Ovary (tissue), 9 donors: ENCODE measurements around the gene MAST2. TPM values are rescaled to one million over a fixed set of nuclear protein-coding genes. Genes with fewer than 3 reads are reported as not detected.
A peak's percentile ranks its signal among the peaks of the same experiment; 100 is the strongest.

Experiments
- DNase-seq, 5 donors: peaks; one replicate each; pipeline ENCODE4 v3.0.0-alpha.2; 2019 to 2020
- H3K27ac ChIP-seq, 2 donors: fragments of 200-600 bp; one replicate each; pipeline versions ENCODE4 v1.5.1 to v1.8.0; 2019 to 2022
- H3K27me3 ChIP-seq: fragments of 200-600 bp; one replicate; pipeline ENCODE4 v1.8.0; 2022
- H3K36me3 ChIP-seq: fragments of 200-600 bp; sonication (generic); one replicate; pipeline ENCODE4 v1.5.1; 2019
- H3K4me1 ChIP-seq: one replicate; pipeline ENCODE4 v1.8.1; 2013; ENCODE audit warnings: mild to moderate bottlenecking, moderate library complexity; ENCODE audit not compliant: insufficient read depth
- H3K4me3 ChIP-seq: fragments of 200-600 bp; sonication (generic); one replicate; pipeline ENCODE4 v1.5.1; 2017
- H3K9me3 ChIP-seq, 2 donors: fragments of 200-600 bp in 1 of 2; sonication (generic) in 1 of 2; one replicate each; pipeline versions ENCODE4 v1.5.1 to v1.8.1; 2013 to 2019; ENCODE audit warnings: mild to moderate bottlenecking in 1 of 2, moderate library complexity in 1 of 2
- CTCF ChIP-seq, 3 donors: fragments of 450-650 bp in 2 of 3; fragments of 200-600 bp in 1 of 3; IDR thresholded peaks; one replicate each; pipeline versions ENCODE4 v1.5.1 to v1.8.0; 2016 to 2022; ENCODE audit warnings: antibody characterized with exemption in 3 of 3, mild to moderate bottlenecking in 1 of 3
- EP300 ChIP-seq: sonication (generic); formaldehyde crosslinking; IDR thresholded peaks from one replicate; pipeline ENCODE4 v1.6.1; 2017; ENCODE audit warnings: antibody characterized with exemption
- POLR2A ChIP-seq: fragments of 450-650 bp; IDR thresholded peaks from one replicate; pipeline ENCODE4 v1.6.1; 2017; ENCODE audit warnings: antibody characterized with exemption, mild to moderate bottlenecking, moderate library complexity
- WGBS, 3 donors: extraction: QIAGEN DNeasy Blood & Tissue Kit in 1 of 3; methylation state at CpG; one replicate each; pipeline versions ENCODE4 v1.1.5 to v1.1.7; 2013 to 2017; 5-methylcytosine and 5-hydroxymethylcytosine counted together
- intact Hi-C, 4 donors: fragments of 100-400 bp; cut with DNase I; formaldehyde crosslinking; loops; one replicate each; pipeline versions ENCODE4 v1.11.0 to v1.15.1; 2022 to 2023
- polyA plus RNA-seq, 2 donors: library from polyadenylated mRNA; stranded (reverse); fragments of 200-250 nt in 1 of 2; fragments of 350-450 nt in 1 of 2; fragmentation: Illumina TruSeq in 1 of 2; extraction: RNeasy Lipid Tissue Mini Kit (QIAGEN cat#74804) in 1 of 2; gene quantifications; one replicate each; pipeline ENCODE4 v1.2.3, GENCODE V29; 2013 to 2014
- total RNA-seq, 7 donors: library from RNA; depleted of rRNA in 2 of 7; stranded (reverse); fragments of >200 nt in 2 of 7; fragmentation: NEBNext Ultra II Directional in 3 of 7; extraction: Animal tissue kit (Norgen Biotek cat#: 25700) in 3 of 7; gene quantifications; one replicate each; pipeline versions ENCODE4 v1.1.0 to v1.2.4, GENCODE V29; 2016 to 2023
- donor health status: DM: no; HTN: no; CAD: no; lungs with moderate emphysema.
- donor health status: DM: no; HTN: no; CAD: no.
- donor health status: Bipolar disorder and iron deficiency.
- donor health status: DM: yes; HTN: yes; CAD: no.
- donor health status: DM: no; HTN: no; CAD: no.
- donor health status: DM: yes; HTN: yes; CAD: no.

MAST2 gene
- total and polyA plus RNA-seq, 9 donors: 22.6 to 50.4 (median 31.7) TPM

- Histone ChIP-seq H3K27me3 (no peaks in the 10 kb centered on the region), H3K27ac (peak overlapping the region in 1 of 2 donors; percentile 32), H3K9me3 (no peaks in the 10 kb centered on the region), H3K4me3 (peak overlapping the region; percentile 44), H3K4me1 (peaks cover 2% of the 10 kb centered on the region), H3K36me3 (no peaks in the 10 kb centered on the region)
- intact Hi-C loops: no loop called here
- no peak for TF ChIP-seq CTCF (IDR thresholded peaks at IDR 0.05)
- TF ChIP-seq POLR2A: no peak
- no peak for TF ChIP-seq EP300
- no peak for DNase-seq
- WGBS, 3 donors: 24 to 28% (median 28%) methylated on average over 2 of the region's 2 CpGs
Observed at GRCh38 chr1:45804669-45804969, 1.2 kb downstream of the MAST2 start.

GRCh38 chr1:45806129-45806528 lies 2.7 kb downstream of the MAST2 start:
- Histone ChIP-seq H3K4me1 (peaks cover 2% of the 10 kb centered on the region), H3K27ac (no peak overlapping the region), H3K9me3 (no peaks in the 10 kb centered on the region), H3K27me3 (no peaks in the 10 kb centered on the region), H3K4me3 (no peak overlapping the region), H3K36me3 (no peaks in the 10 kb centered on the region)
- WGBS, 3 donors: 98 to 99% (median 98%) methylated on average over 4 of the region's 4 CpGs
- TF ChIP-seq EP300 (no peak), POLR2A (no peak), CTCF (IDR thresholded peaks at IDR 0.05) (no peak)
- DNase-seq: no peak
- intact Hi-C loops: no loop called here

GRCh38 chr1:45809761-45810160 lies 6.3 kb downstream of the MAST2 start:
- TF ChIP-seq EP300 (no peak), POLR2A (no peak), CTCF (IDR thresholded peaks at IDR 0.05) (no peak)

GRCh38 chr1:45814776-45815175 lies 11.4 kb downstream of the MAST2 start:
- no peak overlapping the region for H3K4me3 ChIP-seq
- no peak for DNase-seq
- intact Hi-C loops: no loop called here
- H3K27ac ChIP-seq: no peak overlapping the region
- WGBS, 3 donors: 95 to 97% (median 96%) methylated on average over 2 of the region's 2 CpGs
- TF ChIP-seq EP300: no peak
- TF ChIP-seq CTCF (IDR thresholded peaks at IDR 0.05): no peak
- no peak for TF ChIP-seq POLR2A
- H3K36me3 ChIP-seq: no peaks in the 10 kb centered on the region
- H3K4me1 ChIP-seq: no peaks in the 10 kb centered on the region
- H3K9me3 ChIP-seq: no peaks in the 10 kb centered on the region
- no peaks in the 10 kb centered on the region for H3K27me3 ChIP-seq

More at GRCh38 chr1:45809761-45810160, 6.3 kb downstream of the MAST2 start:
- Histone ChIP-seq H3K9me3 (no peaks in the 10 kb centered on the region), H3K27me3 (no peaks in the 10 kb centered on the region), H3K27ac (no peak overlapping the region), H3K36me3 (no peaks in the 10 kb centered on the region), H3K4me1 (no peaks in the 10 kb centered on the region), H3K4me3 (no peak overlapping the region)
- intact Hi-C loops: no loop called here
- no peak for DNase-seq
